Left lung (tissue), 14 donors: Measurements from ENCODE around the gene UBE2U. TPM values are rescaled to one million over a fixed set of nuclear protein-coding genes. Genes with fewer than 3 reads are reported as not detected.
A peak's percentile ranks its signal among the peaks of the same experiment; 100 is the strongest.

Experiments used
- ATAC-seq: fragments of 200-7000 bp; cut with Tn5 transposase; one replicate; pipeline ENCODE4 v1.9.1; 2020; ENCODE audit warnings: moderate library complexity
- DNase-seq, 4 donors: peaks; one replicate each; pipeline ENCODE4 v3.0.0-alpha.2; 2013 to 2020
- H3K27ac ChIP-seq, 2 donors: fragments of 200-600 bp; sonication (generic) in 1 of 2; one replicate each; pipeline versions ENCODE4 v1.5.0 to v1.8.0; 2020 to 2021
- H3K27me3 ChIP-seq, 2 donors: fragments of 200-600 bp; sonication (generic) in 1 of 2; one replicate each; pipeline versions ENCODE4 v1.5.0 to v1.8.0; 2020 to 2021
- H3K36me3 ChIP-seq, 2 donors: fragments of 200-600 bp; sonication (generic) in 1 of 2; one replicate each; pipeline versions ENCODE4 v1.5.0 to v1.8.0; 2020 to 2021
- H3K4me1 ChIP-seq, 2 donors: fragments of 200-600 bp; one replicate each; pipeline ENCODE4 v1.8.0; 2021
- H3K4me3 ChIP-seq, 2 donors: fragments of 200-600 bp; sonication (generic) in 1 of 2; one replicate each; pipeline versions ENCODE4 v1.5.0 to v1.8.0; 2020 to 2021; ENCODE audit warnings: mild to moderate bottlenecking in 1 of 2
- H3K9me3 ChIP-seq, 2 donors: fragments of 200-600 bp; sonication (generic) in 1 of 2; one replicate each; pipeline versions ENCODE4 v1.5.0 to v1.8.0; 2020 to 2021
- intact Hi-C, 2 donors: fragments of 100-400 bp; cut with DNase I; formaldehyde crosslinking; loops; one replicate each; pipeline versions ENCODE4 v1.11.2 to v1.14.2; 2022
- long read RNA-seq, 12 donors: library from polyadenylated mRNA in 2 of 12; unstranded in 2 of 12; transcript quantifications; one replicate each; pipeline ENCODE4 v2.0.0 and lab custom pipeline, GENCODE V29; 2019 to 2026
- polyA plus RNA-seq, 6 donors: library from polyadenylated mRNA; unstranded; fragments of 120-200 nt; gene quantifications; one replicate each; pipeline ENCODE4 v1.2.1, GENCODE V29; 2013; ENCODE audit not compliant: insufficient read length in 6 of 6
- total RNA-seq, 2 donors: library from RNA; stranded (reverse); fragmentation: NEBNext Ultra II Directional; extraction: Animal tissue kit (Norgen Biotek cat#: 25700); gene quantifications; one replicate each; pipeline ENCODE4 v1.2.1, GENCODE V29; 2021
- TF ChIP-seq, protein P1 (sequence below), 2 donors: fragments of 200-600 bp; sonication (generic) in 1 of 2; IDR thresholded peaks; one replicate each; pipeline versions ENCODE4 v1.5.0 to v1.8.0; 2021; ENCODE audit warnings: antibody characterized with exemption in 2 of 2
- donor health status: DM: no; HTN: yes; CAD: no.
- donor health status: DM: no; HTN: no; CAD: no.

UBE2U gene
- not detected for total RNA-seq
- polyA plus RNA-seq = under 1 TPM in 3 of 6 donors, not detected in 3; 0.21 to 0.41 (median 0.37) TPM
- long read RNA-seq, donor 1 = 0 reads
- long read RNA-seq, donor 2 = 0 reads
- long read RNA-seq, donor 3 = 0 reads
- long read RNA-seq, donor 4 = 0 reads
- long read RNA-seq, donor 5 = 0 reads
- long read RNA-seq, donor 6 = 0 reads
- long read RNA-seq, donor 7 = 0 reads
- long read RNA-seq, donor 8 = 0 reads
- long read RNA-seq, donor 9 = 0 reads
- long read RNA-seq, donor 10 = 0 reads
- long read RNA-seq, donor 11 = 0 reads
- long read RNA-seq, donor 12 = 0 reads

GRCh38 chr1:64203420-64203819, at the start of gene UBE2U:
Gene UBE2U (plus strand): TSS chr1:64203623. CDS start chr1:64204051, 428 bp downstream.
- intact Hi-C loops = no loop called here
- no peak within 1 kb of the TSS for H3K4me3 ChIP-seq
- no peak for ATAC-seq
- DNase-seq = no peak
- H3K27ac ChIP-seq = no peak within 1 kb of the TSS
- TF ChIP-seq, protein P1, sequence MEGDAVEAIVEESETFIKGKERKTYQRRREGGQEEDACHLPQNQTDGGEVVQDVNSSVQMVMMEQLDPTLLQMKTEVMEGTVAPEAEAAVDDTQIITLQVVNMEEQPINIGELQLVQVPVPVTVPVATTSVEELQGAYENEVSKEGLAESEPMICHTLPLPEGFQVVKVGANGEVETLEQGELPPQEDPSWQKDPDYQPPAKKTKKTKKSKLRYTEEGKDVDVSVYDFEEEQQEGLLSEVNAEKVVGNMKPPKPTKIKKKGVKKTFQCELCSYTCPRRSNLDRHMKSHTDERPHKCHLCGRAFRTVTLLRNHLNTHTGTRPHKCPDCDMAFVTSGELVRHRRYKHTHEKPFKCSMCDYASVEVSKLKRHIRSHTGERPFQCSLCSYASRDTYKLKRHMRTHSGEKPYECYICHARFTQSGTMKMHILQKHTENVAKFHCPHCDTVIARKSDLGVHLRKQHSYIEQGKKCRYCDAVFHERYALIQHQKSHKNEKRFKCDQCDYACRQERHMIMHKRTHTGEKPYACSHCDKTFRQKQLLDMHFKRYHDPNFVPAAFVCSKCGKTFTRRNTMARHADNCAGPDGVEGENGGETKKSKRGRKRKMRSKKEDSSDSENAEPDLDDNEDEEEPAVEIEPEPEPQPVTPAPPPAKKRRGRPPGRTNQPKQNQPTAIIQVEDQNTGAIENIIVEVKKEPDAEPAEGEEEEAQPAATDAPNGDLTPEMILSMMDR (IDR thresholded peaks at IDR 0.05) = no peak
- H3K36me3 ChIP-seq = no peaks in the 10 kb centered on the region
- H3K27me3 ChIP-seq = peaks cover 0 to 4% of the 10 kb centered on the region in 2 donors
- H3K9me3 ChIP-seq = no peaks in the 10 kb centered on the region
- no peaks in the 10 kb centered on the region for H3K4me1 ChIP-seq

GRCh38 chr1:64155278-64155677, 48.1 kb upstream of the UBE2U start:
- Histone ChIP-seq H3K36me3 (no peaks in the 10 kb centered on the region), H3K4me3 (no peak overlapping the region), H3K4me1 (no peaks in the 10 kb centered on the region), H3K9me3 (no peaks in the 10 kb centered on the region), H3K27me3 (no peaks in the 10 kb centered on the region), H3K27ac (no peak overlapping the region)
- DNase-seq (no peak), ATAC-seq (no peak)
- intact Hi-C loops = no loop called here
- TF ChIP-seq, protein P1 (IDR thresholded peaks at IDR 0.05) = no peak

DNA sequence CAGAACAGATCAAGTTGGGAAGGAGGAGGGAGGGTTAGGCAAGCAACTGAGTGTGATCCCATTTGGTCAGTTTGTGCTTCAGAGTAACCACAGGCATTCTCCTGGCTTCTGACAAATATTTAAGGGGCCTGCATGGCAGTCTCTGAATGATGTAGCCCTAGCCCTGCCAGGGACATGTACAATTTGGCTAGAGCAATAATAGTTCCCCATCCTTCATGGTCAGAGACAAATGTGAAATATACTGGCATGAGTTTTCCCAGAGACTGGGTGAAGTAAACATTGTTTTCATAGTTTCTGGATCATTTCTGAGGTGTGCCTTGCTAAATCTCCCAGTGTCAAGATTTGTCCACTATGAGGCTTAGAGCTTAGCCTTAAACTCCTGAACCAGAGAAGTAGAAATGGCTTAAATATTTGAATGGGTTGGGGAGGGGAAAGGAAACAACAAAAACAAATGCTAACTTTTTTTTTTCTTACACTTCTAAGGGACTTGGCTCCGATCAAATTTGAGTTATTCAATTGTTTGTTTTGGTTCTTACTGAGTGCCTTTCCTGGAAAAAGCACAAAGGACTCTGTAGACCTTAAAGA, 42.0 kb upstream of the UBE2U start:
- DNase-seq (no peak), ATAC-seq (peak; percentile 64)
- H3K36me3 ChIP-seq = no peaks in the 10 kb centered on the region
- intact Hi-C loops = no loop called here
- peaks cover 0 to 19% of the 10 kb centered on the region in 2 donors for H3K4me1 ChIP-seq
- TF ChIP-seq, protein P1 (IDR thresholded peaks at IDR 0.05) = no peak
- no peaks in the 10 kb centered on the region for H3K27me3 ChIP-seq
- H3K27ac ChIP-seq = peak overlapping the region in 1 of 2 donors; percentile 26
- H3K9me3 ChIP-seq = no peaks in the 10 kb centered on the region
- H3K4me3 ChIP-seq = no peak overlapping the region

DNA sequence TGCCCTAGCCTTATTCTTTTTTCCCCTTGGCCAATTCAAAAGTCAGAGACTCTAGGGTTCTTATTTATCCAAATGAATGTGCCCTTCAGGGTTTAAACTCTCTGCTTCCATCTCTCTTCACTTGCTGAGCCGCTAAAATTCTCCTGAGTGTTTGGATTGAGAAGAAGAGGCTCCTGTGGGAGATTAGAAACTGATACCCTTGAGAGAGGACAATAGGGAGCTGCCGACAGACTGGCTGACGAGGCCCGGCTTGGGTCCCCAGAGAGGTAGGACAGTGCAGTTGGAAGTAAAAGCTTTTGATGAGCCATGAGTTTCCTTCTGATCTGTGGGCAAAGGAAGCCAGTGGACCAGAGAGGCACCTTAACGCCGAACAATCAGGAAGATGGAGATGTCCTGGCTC, 41.3 kb upstream of the UBE2U start:
- intact Hi-C loops = no loop called here
- H3K27ac ChIP-seq = peak overlapping the region in 1 of 2 donors; percentile 26
- H3K36me3 ChIP-seq = no peaks in the 10 kb centered on the region
- ATAC-seq = no peak
- no peak overlapping the region for H3K4me3 ChIP-seq
- H3K9me3 ChIP-seq = no peaks in the 10 kb centered on the region
- H3K4me1 ChIP-seq = peaks cover 0 to 19% of the 10 kb centered on the region in 2 donors
- H3K27me3 ChIP-seq = no peaks in the 10 kb centered on the region
- TF ChIP-seq, protein P1 (IDR thresholded peaks at IDR 0.05) = no peak
- no peak for DNase-seq

GRCh38 chr1:64162804-64163203, 40.6 kb upstream of the UBE2U start:
- no peak overlapping the region for H3K4me3 ChIP-seq
- intact Hi-C loops = no loop called here
- DNase-seq = no peak
- no peaks in the 10 kb centered on the region for H3K27me3 ChIP-seq
- no peaks in the 10 kb centered on the region for H3K9me3 ChIP-seq
- TF ChIP-seq, protein P1 (IDR thresholded peaks at IDR 0.05) = no peak
- H3K4me1 ChIP-seq = peaks cover 0 to 19% of the 10 kb centered on the region in 2 donors
- no peak for ATAC-seq
- H3K27ac ChIP-seq = no peak overlapping the region
- H3K36me3 ChIP-seq = no peaks in the 10 kb centered on the region
